ENCODE data around the gene NUDT10.
"Not testable (repeated sequence)": the region's sequence is repeated elsewhere in the genome, so short reads cannot be mapped to it uniquely, and the experiment has no call there.

Gene NUDT10

DNA sequence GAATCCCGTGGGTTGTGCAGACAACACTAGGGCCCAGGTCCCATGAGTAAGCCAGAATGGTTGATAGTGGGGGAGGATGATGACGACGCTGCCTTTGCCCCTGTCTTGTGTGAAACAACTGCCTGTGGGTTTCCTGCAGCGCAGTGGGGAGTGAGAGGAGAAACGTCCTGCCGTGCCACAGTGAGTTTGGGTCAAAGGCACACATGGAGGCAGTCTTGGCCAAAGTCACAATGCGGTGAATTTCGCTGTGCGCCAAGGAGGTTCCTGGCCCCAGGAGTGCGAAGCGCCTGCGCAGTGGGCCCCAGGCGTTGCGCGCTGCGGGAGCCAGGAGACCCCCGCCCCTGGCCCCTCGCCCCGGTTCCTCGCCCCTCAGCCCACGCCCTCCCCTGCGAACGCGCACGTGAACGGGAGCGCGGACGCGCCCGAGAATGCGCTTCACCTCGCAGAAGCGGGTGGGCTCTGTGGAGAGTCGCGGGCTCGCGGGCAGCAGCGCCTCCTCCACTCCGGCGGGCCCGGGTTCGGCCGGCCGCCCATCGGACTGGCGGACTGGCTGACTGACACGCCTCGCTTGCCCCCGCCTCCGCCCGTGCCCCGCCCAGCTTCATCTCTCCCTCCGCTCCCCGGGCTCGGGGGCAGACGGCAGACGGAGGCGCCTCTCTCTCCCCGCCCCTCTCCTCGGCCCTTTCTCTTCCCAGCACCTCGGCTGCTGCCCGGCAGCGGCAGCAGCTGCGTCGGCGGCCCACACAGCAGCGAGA, at the start of gene NUDT10:
TSS of gene NUDT10 (plus strand) at position 635 of the 755 bp plus-strand sequence. CDS start 144 bp downstream, outside the sequence.
- DNase-seq (ENCODE audit: low read depth in 2 of 2, low spot score in 1 of 2) = no peak

DNA sequence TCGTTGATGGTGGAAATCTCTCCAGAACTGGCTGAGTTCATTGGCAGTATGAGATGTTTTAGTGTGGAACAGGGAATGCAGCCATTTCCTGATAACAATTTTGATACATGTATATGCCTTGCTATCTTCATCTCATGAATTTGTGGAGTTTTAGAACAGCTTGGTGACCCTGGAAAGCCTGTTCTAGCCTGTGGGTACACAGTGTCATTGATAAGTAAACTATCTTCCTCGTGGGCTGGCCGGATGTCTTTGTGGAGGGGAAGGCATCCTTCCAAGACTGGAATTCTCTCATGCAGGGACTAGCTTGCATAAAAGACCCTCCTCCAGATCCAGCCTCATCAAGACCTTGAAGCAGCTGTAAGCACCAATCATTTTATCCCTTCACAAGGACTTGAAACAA, 40.2 kb upstream of the NUDT10 start:
- DNase-seq (ENCODE audit: low read depth in 2 of 2, low spot score in 1 of 2) = no peak

DNA sequence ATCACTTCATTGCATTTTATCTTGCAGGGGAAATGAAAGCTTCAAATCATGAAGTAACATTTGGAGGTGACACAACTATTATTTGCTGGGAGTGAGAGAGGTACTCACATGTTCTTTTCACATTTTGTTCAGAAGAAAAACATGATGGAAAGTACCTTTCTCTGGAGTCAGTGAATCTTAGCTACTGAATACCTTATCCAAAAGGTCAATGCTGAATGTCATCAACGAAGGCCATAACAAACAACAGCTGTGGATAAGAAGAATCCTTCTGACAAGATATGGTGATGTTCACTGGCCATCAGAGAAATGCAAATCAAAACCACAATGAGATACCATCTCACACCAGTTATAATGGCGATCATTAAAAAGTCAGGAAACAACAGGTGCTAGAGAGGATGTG, 36.5 kb upstream of the NUDT10 start:
- no peak for DNase-seq (ENCODE audit: low read depth in 2 of 2, low spot score in 1 of 2)

DNA sequence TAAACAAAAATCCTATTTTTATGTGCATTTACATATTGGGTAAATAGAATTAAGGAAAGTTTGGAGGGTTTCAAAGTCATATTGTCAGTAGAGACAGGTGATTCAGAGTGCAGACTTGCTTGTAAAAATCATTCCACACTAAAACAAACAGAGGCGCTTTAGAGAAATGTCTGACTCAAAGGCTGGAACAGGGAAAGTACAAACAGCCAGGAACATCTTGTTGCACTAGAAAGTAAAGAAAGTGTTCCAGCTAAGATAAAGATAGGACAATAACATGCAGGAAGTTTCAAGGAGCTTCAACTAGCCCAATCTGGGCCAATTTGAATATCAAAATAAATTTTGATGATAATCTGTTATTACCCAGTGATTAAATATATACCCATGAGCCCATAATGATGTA, 16.4 kb upstream of the NUDT10 start:
- no peak for DNase-seq (ENCODE audit: low read depth in 2 of 2, low spot score in 1 of 2)

DNA sequence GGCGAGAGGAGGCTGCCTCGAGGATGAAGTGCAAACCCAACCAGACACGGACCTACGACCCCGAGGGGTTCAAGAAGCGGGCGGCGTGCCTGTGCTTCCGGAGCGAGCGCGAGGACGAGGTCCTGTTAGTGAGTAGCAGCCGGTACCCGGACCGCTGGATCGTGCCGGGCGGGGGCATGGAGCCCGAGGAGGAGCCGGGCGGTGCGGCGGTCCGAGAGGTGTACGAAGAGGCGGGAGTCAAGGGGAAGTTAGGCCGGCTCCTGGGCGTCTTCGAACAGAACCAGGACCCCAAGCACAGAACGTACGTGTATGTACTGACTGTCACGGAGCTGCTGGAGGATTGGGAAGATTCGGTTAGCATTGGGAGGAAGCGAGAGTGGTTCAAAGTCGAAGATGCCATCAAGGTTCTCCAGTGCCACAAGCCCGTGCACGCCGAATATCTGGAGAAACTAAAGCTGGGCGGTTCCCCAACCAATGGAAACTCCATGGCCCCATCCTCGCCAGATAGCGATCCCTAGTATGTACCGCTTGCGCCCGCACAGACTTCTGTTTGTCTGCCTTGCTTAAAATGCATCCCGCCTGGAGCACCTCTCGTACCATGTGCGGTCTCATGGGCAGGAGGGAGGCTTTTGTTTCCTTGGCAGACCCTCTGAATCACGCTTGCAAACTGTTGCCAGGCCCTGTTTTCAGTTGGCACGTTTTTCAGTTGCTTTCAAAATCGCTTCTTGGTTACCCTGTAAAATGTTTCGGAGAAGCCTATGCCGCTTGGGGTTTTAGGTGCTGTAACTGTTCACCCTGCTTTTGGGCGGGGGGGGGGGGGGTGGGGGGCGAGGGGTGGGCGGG, 542 bp downstream of the NUDT10 start:
- DNase-seq (ENCODE audit: low read depth in 2 of 2, low spot score in 1 of 2) = not testable (repeated sequence)

DNA sequence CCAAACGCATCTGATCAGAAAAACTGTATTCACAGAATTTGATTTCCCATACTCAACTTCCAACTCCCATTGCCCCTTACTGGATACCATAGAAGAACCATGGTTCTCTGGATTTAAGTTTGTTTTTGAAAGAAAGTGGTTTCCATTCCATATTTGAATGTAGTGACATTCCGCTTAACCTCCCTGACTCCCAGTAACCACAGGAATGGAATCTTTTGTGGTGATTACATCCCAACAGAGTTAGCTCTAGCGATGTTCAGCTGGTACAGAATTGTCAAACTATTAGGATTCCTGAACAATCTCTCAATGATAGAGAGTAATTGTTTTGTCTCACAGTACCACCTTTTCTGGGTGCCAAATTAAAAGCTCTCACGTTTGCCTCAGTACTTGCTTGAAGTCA, 1.7 kb downstream of the NUDT10 start:
- no peak for DNase-seq (ENCODE audit: low read depth in 2 of 2, low spot score in 1 of 2)

DNA sequence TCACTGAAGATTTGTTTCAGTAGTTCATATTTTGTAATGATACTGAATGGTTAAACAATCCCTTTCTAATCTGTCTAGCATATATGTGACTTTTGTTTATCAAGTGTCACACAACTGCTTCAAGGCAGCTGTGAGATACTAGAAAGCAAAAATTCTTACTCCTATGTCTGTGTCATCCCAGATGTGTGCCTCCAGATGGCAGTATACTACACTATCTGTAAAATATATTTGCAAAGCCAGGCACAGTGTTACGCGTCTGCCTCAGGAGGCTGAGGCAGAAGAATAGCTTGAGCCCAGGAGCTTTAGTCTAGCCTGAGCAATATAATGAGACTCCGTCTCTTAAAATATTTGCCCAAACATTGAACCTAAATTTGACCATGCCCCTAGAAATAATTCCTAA, 4.0 kb downstream of the NUDT10 start:
- no peak for DNase-seq (ENCODE audit: low read depth in 2 of 2, low spot score in 1 of 2)

DNA sequence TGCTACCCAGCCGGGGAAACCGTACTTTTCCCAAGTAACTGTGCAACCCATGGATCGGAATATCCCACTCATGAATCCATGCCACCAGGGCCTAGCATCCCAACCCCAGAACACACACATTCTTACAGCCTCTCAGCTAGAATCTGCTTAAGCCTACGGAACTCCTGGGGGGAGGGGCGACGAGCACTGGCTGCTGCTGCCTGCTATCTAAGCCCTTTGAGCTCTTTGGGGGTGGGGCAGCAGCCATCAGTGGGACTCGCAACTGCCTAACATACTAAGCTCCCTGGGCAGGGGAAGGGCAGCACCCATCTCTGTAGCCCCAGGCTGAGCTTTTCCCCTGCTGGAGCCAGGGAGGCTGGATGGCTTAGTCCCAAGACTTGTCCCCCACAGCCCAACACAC, 28.6 kb downstream of the NUDT10 start:
- DNase-seq (ENCODE audit: low read depth in 2 of 2, low spot score in 1 of 2) = no peak

DNA sequence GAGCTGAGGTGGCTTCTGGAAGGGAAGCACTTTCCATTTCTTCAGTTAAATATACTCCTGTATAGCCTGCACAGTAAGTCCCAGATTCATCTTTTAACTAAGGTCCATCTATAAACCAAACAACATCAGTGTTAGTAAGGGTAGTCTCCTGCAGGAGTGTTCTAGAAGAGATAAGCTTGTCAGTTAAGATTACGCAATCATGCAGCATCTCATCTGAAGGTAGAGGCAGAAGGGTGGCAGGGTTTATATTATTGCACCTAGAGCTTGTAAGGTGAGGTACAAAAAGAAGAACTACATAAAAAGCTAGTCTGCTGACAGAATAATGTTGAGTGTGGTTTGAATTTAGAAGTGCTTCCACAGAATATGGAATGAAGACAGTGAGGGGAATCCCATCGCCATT, 44.0 kb downstream of the NUDT10 start:
- no peak for DNase-seq (ENCODE audit: low read depth in 2 of 2, low spot score in 1 of 2)
